Umbilical cord (tissue), 2 donors: ENCODE results near the gene DIRAS1. TPM values are rescaled to one million over a fixed set of nuclear protein-coding genes. Genes with fewer than 3 reads are reported as not detected.
"Not testable (repeated sequence)": the region's sequence is repeated elsewhere in the genome, so short reads cannot be mapped to it uniquely, and the experiment has no call there.

ENCODE experiments used
- DNase-seq: peaks from one replicate; pipeline ENCODE4 v3.0.0-alpha.2; 2015; ENCODE audit warnings: low spot score
- total RNA-seq: library from RNA; depleted of rRNA; stranded (reverse); fragments of >200 nt; gene quantifications from one replicate; pipeline ENCODE4 v1.2.3, GENCODE V29; 2014; ENCODE audit warnings: low replicate concordance; ENCODE audit not compliant: insufficient read depth

DIRAS1 gene
- total RNA-seq, 1 donor from 2014 or later: 8.2 TPM

- no peak for DNase-seq
Observed at GRCh38 chr19:2726904-2727639, 5.9 kb upstream of the DIRAS1 start.

- no peak for DNase-seq
Observed at GRCh38 chr19:2726160-2726855, 5.1 kb upstream of the DIRAS1 start.

GRCh38 chr19:2724148-2724557 is 3.0 kb upstream of the DIRAS1 start:
- DNase-seq: no peak

- no peak for DNase-seq
Observed at GRCh38 chr19:2723747-2724146, 2.6 kb upstream of the DIRAS1 start.

DNA sequence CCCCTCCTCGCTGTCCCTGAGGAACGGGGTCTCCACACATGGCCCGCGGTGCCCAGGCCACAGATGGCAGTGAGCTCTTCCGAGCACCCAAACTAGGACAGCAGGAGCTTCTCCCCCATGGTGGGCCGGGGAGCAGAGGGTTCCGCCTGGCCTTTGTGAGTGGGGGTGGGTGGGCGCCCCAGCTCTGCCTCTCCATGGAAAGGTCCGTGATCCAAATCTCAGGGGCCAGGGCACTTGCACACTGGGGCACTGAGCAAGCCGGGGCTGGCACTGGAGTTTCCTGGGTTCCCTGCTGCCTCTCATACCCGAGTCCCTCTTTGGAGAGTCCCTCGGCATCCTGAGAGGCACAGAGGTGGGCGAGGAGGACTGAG is 2.2 kb upstream of the DIRAS1 start:
- no peak for DNase-seq

DNA sequence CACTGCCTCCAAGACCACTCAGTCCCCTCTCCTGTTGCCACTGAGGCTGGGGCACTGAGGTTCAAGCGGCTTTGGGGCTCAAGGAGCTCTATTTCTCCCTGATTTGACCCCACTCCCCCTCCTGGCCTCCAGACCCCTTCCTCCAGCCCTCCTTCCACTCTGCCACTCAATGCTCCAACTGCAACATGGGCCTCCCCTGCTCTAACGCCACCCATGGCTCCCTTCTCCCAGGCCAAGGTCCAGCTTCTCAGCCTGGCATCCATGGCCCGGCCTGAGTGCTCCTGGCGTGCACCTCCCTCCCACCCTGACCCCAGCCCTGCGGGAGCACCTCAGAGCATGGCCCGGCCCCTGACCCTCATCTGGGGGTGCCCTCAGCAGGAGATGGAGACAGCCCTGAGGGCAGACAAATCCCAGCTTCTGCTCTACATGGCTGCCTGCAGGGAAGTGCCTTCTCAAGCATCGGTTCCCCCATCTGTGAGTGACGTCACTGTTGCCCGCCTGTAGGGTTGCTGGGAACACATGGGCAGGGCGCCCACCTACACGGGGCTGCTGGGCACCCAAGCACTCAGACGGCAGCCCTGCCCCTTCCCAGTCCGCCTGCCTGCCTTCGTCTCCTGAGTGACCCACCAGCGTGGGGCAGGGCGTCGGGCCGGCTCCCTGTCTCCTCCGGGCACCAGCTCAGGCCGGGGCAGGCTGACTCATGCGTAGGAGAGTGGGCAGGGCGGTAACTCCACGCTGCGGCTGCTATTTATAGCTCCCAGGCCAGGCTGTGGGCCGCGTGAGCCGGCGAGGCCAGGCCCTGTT is 1.6 kb upstream of the DIRAS1 start:
- peak; percentile 74 for DNase-seq

DNA sequence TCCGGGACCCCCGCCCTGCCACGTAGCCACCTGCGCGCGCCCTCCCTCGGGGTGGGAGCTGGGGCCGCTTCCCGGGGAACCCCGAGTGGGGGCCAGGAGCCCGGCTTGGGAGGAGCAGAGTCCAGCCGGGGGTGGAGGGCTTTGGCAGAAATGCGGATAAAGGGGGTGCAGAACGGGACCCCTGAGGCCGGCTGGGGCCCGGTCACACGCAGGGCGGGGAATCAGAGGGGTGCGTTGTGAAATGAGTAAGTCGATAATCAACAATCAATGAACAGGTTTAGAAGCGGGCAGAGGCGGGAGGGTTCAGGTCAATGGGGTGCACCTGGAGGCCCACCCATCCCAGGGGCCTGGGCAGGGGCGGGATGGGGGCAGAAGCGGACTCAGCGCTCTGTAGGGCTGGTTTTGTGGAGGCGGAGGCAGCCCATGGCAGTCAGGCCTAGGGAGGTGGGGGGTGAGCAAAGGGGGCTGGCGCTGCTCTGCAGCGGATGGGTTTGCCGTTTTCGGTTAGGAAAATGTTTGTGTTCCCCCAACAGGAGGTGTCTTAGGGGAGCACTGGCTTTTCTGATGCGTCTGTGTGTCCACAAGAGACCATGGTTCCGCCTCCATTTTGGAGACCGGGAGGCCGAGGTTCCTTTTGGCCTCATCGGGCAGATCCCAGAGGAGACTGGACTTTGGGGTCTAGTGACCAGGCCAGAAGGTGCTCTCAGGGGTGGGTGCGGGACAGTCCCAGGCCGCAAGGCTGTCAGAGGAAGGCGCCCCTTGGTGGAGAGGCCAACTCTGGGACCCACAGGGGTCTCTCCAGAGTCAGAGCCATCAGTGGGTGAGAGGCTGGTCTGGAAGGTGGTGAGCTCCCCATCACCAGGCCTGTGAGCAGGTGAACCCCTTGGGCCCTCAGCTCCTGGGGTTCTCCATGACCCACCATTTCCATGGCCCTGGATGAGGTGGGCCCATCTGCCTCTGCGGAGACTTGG is 683 bp upstream of the DIRAS1 start:
- DNase-seq: no peak

DNA sequence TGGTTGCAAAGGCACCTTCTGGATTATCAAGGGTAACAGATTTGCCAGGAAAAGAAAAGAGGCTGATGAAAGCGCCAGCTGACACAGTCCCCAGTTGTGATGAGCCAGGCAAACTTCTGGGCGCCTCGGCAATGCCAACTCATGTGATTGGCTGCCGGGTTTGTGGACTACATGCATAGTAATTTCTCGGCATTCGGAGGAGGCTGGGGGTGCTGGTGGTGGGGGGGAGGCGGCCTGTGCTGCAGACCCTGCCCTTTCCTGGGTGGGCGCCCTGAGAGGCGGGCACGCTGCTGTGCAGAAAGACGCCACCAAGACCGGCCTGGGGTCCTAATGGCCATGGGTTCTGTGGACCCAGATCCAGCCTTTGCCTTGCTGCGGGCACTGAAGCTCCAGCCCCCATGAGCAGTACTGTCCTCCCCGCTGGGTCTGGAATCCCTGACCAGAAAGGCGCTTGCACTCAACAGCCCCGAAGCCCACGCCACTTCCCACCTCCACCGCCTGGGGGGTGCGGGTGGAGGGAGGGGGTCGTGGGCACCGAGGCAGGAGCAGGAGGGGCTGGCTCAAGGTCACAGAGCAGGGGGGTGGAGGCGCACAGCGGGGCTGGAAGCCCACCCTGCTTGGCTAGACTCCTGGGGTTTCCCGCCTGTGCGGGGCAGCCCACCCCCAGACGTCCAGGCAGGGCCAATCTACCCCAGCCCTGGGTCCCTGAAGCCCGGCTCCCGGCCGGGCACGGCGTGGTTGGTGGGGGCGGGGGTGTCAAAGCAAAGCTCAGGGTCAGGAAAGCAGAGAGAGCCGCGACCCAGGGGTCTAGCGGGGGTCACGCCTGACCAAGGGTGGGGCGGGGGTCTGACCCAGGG is 1.0 kb downstream of the DIRAS1 start:
- DNase-seq: no peak

DNA sequence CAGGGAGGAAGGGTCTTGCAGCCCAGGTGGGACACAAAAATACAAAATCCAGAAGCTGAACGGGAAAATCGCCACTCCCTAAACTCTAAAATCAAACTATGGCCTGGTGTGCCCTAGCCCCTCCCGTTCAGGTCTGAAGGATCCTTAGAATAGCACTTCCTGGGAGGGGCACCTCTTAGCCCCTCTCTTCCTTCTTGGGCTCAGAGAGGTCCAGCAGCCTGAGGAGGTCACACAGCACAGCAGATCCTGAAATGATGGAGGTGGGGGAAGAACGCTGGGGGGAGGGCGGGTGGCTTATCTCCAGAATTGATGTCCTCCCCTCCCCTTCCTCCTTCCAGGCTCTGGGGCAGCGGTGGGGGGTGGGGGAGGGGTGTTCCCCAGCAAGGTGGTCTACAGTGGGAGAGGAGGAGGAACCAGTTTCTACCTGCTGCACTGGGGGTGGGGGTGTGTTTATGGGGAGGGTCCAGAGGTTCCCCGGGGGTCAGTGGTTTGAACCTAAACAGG is 1.9 kb downstream of the DIRAS1 start:
- DNase-seq: no peak

DNA sequence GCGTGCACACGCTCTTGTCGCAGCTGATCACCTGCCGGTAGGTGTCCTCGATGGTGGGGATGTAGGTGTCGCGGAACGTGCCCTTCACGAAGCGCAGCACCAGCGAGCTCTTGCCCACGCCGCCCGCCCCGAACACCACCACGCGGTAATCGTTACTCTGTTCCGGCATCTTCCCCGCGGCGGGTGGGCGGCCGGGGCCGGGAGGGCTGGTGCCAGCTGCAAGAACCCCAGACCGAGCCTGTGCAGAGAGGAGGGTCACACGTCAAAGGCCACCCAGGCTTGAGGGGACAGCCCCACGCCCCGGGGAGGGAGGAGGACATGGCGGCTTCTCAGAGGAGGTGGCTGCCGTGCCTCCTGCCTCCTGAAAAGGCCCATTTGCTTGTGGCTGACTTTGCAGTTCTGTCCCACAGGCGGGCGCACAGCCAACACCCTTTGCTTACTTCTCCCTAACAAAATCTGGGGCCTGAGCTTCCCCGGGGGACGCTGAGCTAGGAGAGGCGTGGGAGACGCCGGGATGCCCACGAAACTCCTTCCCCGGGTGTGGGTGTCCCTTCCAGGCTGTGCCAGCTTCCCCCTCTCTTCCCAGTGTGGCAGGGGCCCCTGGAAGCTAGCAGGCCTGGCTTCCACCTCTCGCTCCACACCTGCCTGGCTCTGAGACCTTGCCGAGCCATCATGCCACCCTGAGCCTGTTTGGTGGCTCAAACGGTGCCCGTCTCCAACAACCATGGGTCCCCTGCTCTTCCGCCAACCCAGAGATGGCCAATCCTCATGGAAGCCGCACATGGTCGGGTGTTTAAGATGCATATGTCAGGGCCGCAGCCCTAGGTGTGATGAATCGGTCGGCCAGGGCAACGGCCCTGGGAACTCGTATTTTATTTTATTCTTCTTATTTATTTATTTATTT is 3.3 kb downstream of the DIRAS1 start:
- DNase-seq: no peak

DNA sequence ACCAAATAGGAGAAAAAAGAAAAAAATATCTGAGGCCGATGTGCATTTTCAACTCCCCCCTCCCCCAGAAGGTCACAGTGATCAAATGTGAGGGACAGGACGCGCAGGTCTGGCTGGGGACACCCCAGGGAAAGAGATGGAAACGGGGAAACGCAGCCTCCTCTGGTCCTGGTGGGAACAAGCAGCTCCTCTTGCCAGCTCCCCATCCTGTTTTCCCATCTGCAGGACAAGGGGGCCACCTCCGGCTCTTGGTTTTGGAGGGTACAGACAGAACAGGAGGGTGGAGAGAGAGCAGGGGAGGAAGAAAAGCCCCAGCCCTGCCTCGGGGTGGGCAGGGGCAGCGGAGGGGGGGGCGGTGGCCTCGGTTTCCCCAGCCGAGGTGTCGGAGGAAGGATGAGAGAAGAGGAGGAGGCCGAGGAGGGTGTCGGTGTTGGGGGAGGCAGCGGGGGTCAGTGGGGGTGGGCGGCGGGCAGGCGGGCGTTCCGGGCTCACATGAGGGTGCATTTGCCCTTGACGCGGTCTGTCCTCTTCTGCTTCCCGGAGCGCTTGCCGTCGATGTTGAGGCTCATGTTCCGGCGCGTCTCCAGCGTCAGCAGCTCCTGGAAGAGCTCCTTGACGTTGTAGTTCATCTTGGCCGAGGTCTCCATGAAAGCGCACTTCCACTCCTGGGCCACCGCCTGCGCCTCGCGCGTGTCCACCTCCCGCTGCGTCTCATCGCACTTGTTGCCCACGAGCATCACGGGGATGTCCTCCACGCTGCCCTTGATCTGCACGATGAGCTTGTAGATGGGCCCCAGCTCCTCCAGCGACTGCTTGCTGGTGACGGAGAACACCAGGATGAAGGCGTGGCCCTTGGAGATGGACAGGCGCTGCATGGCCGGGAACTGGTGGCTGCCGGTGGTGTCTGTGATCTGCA is 4.2 kb downstream of the DIRAS1 start:
- DNase-seq: no peak

DNA sequence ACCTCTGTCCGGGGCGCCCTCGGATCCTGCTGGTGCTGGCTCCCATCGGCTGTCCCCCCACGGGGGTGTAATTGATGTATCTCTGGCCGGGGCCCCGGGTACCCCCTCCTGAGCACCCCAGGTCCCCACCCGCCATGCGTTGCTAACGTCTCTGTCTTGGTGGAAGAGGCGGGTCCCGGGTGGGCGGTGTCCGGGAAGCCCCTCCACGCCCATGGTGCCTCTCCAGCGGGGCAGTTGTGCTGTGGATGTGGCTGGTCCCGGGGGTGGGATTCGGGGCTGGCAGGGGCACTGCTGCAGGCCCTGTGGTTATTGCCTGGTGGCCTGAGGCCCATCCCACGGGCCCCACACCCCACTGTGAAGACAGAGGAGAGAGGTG is 4.9 kb downstream of the DIRAS1 start:
- no peak for DNase-seq

DNA sequence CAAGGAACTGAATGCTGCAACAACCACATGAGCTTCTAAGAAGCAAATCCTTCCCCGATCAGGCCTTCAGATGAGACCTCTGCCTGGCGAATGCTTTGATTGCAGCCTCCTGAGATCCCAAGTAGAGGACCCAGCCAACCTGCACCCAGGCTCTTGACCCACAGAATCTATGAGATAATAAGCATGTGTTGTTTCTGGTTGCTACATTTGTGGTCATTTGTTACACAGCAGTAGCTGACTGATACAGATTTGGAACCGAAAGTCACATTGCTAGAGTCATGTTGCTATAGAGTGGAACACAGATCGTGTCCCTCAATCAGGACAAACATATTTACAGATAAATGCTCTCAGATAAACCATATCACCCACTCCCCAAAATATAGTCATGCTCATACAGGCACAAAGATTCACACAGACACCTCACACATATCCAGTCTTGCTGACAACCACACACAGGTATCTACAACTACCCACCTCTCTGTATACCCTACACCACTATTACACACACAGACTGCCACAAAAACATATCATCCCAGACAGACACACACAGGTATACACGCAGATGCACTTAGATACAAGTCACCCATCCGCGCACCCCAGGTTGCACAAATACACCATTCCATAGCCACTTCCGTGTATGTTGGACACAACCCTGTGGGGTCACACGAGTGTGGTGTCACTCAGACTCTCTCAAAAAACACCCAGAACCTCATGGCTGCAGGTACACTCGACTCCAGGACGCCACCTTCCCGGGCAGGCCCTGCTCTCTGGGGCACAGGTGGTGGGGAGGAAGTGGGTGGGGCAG is 5.5 kb downstream of the DIRAS1 start:
- DNase-seq: no peak

- no peak for DNase-seq
Observed at GRCh38 chr19:2714531-2715269, 6.5 kb downstream of the DIRAS1 start.

GRCh38 chr19:2714102-2714501 is 7.1 kb downstream of the DIRAS1 start:
- DNase-seq: not testable (repeated sequence)

GRCh38 chr19:2713170-2713569 is 8.0 kb downstream of the DIRAS1 start:
- not testable (repeated sequence) for DNase-seq

- no peak for DNase-seq
Observed at GRCh38 chr19:2711875-2712205, 9.3 kb downstream of the DIRAS1 start.
